PC-3 (cell line): ENCODE data around the gene ZNF513. TPM values are rescaled to one million over a fixed set of nuclear protein-coding genes. Genes with fewer than 3 reads are reported as not detected.

ENCODE experiments used
- ATAC-seq: fragments of 200-7000 bp; cut with Tn5 transposase; 2 replicates; pipeline ENCODE4 v1.9.1; 2020; ENCODE audit warnings: mild to moderate bottlenecking, moderate library complexity
- BruUV-seq: library from RNA; stranded (reverse); fragments of 400-500 nt; replicated peaks from 2 replicates; lab custom pipeline; 2021; lab: Mats Ljungman, UMichigan
- CTCF ChIA-PET: fragments of 300-600 bp; sonication (Branson Sonifier 250); formaldehyde crosslinking; loops from one replicate; lab custom pipeline; 2022; ENCODE audit warnings: antibody characterized with exemption; lab: Charles Lee
- POLR2A ChIA-PET: fragments of 300-600 bp; sonication (Branson Sonifier 250); formaldehyde crosslinking; loops from one replicate; lab custom pipeline; 2022; ENCODE audit warnings: antibody characterized with exemption; ENCODE audit not compliant: unreplicated experiment; lab: Charles Lee
- DNase-seq: peaks from one replicate; pipeline ENCODE4 v3.0.0-alpha.2; 2015
- H2AFZ ChIP-seq: fragments of 300-600 bp; sonication (generic); 2 replicates; pipeline ENCODE4 v1.6.0; 2016; ENCODE audit warnings: antibody characterized with exemption, low read length
- H3F3A ChIP-seq: fragments of 300-600 bp; sonication (generic); one replicate; pipeline ENCODE4 v1.6.0; 2017; ENCODE audit warnings: antibody characterized with exemption, low read length, control low read depth, mild to moderate bottlenecking; ENCODE audit not compliant: unreplicated experiment
- H3K27ac ChIP-seq: fragments of 300-600 bp; sonication (generic); 2 replicates; pipeline ENCODE4 v1.5.1; 2016; ENCODE audit warnings: mild to moderate bottlenecking, low read length
- H3K27me3 ChIP-seq: fragments of 300-600 bp; sonication (generic); 2 replicates; pipeline ENCODE4 v1.6.1; 2016; ENCODE audit warnings: low read length, mixed read lengths
- H3K36me3 ChIP-seq: fragments of 300-600 bp; sonication (generic); 2 replicates; pipeline ENCODE4 v1.6.1; 2016; ENCODE audit warnings: low read depth, mixed run types, low read length, mixed read lengths
- H3K4me1 ChIP-seq: fragments of 300-600 bp; sonication (generic); 2 replicates; pipeline ENCODE4 v1.5.1; 2016; ENCODE audit warnings: low read length; ENCODE audit not compliant: insufficient read depth
- H3K4me2 ChIP-seq: fragments of 300-600 bp; sonication (generic); 2 replicates; pipeline ENCODE4 v1.6.0; 2016; ENCODE audit warnings: low read length
- H3K4me3 ChIP-seq: fragments of 300-600 bp; sonication (generic); 2 replicates; pipeline ENCODE4 v1.5.1; 2016; ENCODE audit warnings: mild to moderate bottlenecking, low read length, mixed read lengths
- H3K79me2 ChIP-seq: fragments of 300-600 bp; sonication (generic); 2 replicates; pipeline ENCODE4 v1.6.1; 2017; ENCODE audit warnings: low read length, mixed read lengths
- H3K9ac ChIP-seq: fragments of 300-600 bp; sonication (generic); 2 replicates; pipeline ENCODE4 v1.6.0; 2016; ENCODE audit warnings: mild to moderate bottlenecking, low read length
- H3K9me2 ChIP-seq: fragments of 300-600 bp; sonication (generic); replicated peaks from 2 replicates; pipeline ENCODE4 v1.6.1; 2016; ENCODE audit warnings: mixed run types, low read length, mixed read lengths
- H3K9me3 ChIP-seq: fragments of 300-600 bp; sonication (generic); 2 replicates; pipeline ENCODE4 v1.6.1; 2016; ENCODE audit warnings: low read length, mixed read lengths
- H4K20me1 ChIP-seq: fragments of 300-600 bp; sonication (generic); 2 replicates; pipeline ENCODE4 v1.6.1; 2016; ENCODE audit warnings: low read length, mixed read lengths
- EZH2 ChIP-seq: fragments of 300-600 bp; sonication (generic); IDR thresholded peaks from one replicate; pipeline ENCODE4 v1.6.1; 2017; ENCODE audit warnings: antibody characterized with exemption, mild to moderate bottlenecking, low read length; ENCODE audit not compliant: unreplicated experiment
- EZH2phosphoT487 ChIP-seq: fragments of 300-600 bp; sonication (generic); IDR thresholded peaks from 2 replicates; pipeline ENCODE4 v1.6.1; 2018; ENCODE audit warnings: mild to moderate bottlenecking, antibody characterized with exemption, low read length, borderline replicate concordance
- intact Hi-C: fragments of 100-400 bp; cut with micrococcal nuclease; formaldehyde crosslinking; loops from 2 replicates; pipeline ENCODE4 v1.9.0; 2023
- total RNA-seq: library from RNA; depleted of rRNA; stranded (reverse); fragments of >200 nt; gene quantifications from 2 replicates; pipeline ENCODE4 v1.2.3, GENCODE V29; 2014
- TF ChIP-seq, protein P1 (sequence below): fragments of 300-600 bp; sonication (generic); conservative IDR thresholded peaks from 2 replicates; pipeline ENCODE4 v1.5.1; 2017; ENCODE audit warnings: antibody characterized with exemption, low read depth, mild to moderate bottlenecking, low read length

Gene ZNF513
- total RNA-seq, 1 experiment from 2014 or later, result 7.4 TPM

DNA sequence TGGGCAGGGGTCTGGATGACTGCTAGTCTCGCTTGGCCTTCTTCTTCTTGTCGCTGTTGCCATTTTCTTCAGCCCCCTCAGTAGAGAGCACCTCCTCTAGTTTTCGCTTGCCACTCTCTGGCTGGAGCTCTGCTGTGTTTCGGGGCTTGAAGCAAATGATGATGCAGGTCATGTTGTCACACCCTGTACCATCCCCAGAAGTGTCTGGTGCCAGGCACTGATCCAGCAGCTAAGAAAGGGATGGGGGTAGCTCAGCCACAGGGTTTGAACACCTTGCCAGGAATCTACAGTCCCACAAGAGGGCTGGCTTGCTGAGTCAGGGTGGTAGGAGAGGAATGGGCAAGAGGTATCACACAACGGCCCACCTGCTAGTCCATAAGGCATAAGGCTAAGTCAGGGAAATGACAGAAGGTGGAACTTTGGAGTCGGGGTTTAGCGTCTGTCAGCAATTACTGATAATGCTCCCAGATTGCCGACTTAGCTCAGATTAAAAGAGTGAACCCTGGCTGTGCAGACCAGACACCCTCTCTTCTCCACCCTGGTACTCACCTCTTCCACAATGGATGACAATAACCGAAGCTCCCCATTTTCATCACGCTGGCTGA lies 1.1 kb upstream of the ZNF513 start:
- Histone ChIP-seq H3K9me2 (no peaks in the 10 kb centered on the region), H4K20me1 (no peaks in the 10 kb centered on the region), H3K4me1 (peaks cover 13% of the 10 kb centered on the region), H3K36me3 (peaks cover 35% of the 10 kb centered on the region), H3K4me3 (no peak overlapping the region), H3K27ac (no peak overlapping the region), H3K79me2 (peaks cover 3% of the 10 kb centered on the region; the same call in 1 of the 2 replicates), H3F3A (no peaks in the 10 kb centered on the region), H2AFZ (no peak overlapping the region), H3K27me3 (no peaks in the 10 kb centered on the region), H3K4me2 (no peak overlapping the region), H3K9ac (no peak overlapping the region), H3K9me3 (no peaks in the 10 kb centered on the region)
- CTCF ChIA-PET, result no interaction called here
- ATAC-seq, result no peak
- TF ChIP-seq, protein P1, sequence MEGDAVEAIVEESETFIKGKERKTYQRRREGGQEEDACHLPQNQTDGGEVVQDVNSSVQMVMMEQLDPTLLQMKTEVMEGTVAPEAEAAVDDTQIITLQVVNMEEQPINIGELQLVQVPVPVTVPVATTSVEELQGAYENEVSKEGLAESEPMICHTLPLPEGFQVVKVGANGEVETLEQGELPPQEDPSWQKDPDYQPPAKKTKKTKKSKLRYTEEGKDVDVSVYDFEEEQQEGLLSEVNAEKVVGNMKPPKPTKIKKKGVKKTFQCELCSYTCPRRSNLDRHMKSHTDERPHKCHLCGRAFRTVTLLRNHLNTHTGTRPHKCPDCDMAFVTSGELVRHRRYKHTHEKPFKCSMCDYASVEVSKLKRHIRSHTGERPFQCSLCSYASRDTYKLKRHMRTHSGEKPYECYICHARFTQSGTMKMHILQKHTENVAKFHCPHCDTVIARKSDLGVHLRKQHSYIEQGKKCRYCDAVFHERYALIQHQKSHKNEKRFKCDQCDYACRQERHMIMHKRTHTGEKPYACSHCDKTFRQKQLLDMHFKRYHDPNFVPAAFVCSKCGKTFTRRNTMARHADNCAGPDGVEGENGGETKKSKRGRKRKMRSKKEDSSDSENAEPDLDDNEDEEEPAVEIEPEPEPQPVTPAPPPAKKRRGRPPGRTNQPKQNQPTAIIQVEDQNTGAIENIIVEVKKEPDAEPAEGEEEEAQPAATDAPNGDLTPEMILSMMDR, result no peak
- TF ChIP-seq EZH2phosphoT487 (no peak), EZH2 (no peak)
- TSS peak; percentile 44 for BruUV-seq
- no peak for DNase-seq
- intact Hi-C loops, result no loop called here
- POLR2A ChIA-PET, result no interaction called here

DNA sequence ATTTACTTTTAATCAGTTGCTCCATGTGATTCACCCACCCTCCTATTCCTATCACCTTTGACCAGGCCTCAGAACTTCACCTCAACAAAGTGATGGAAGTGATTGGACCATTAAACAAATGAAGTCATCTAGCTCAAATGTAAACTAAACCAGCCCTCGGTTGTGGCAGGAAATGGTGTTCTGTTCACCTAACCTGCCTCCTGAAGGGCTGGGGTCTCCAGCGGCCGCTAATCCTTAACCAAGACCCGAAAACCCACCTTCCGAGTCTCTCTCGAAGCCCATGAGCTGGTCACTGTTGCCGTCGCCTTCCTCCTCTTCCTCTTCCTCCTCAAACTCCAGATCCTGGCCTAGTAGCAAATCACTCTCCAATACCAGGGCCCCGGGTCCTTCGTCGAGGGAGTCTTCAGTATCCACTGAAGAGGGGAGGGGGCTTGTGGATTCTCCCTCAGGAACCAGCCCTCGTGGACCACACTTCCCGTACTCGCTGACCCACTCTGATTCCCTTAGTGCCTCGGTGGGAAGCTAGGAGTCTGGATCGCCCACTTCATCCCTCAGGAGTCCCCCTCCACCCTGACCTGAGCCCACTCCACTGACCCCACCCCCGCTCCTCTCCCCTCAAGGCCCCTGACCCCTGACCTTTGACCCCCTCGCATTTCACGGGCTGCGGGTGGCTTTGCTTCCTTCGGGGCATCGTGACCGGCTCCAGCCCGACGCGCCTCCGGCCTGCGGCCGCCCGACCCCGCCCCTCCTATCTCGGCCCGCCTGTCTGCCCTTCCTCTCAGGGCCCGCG lies 503 bp downstream of the ZNF513 start:
- ChIA-PET CTCF (interaction anchor here (0.7 kb wide), 1 partner anchor 477 kb away, joined by 3 read pairs; no protein-coding TSS in a partner anchor), POLR2A (interaction anchor here (0.6 to 1.2 kb wide), 3 partner anchors 9 to 78 kb away, joined by 3 to 6 read pairs (median 4); no protein-coding TSS in a partner anchor)
- DNase-seq (peak; percentile 38), ATAC-seq (peak; percentile 47)
- Histone ChIP-seq H2AFZ (peak overlapping the region; percentile 62), H3K9ac (peak overlapping the region; percentile 73), H3K27me3 (no peaks in the 10 kb centered on the region), H3K36me3 (peaks cover 37% of the 10 kb centered on the region), H3K9me3 (no peaks in the 10 kb centered on the region), H3K4me2 (peak overlapping the region; percentile 91), H3K79me2 (peaks cover 3% of the 10 kb centered on the region; the same call in 1 of the 2 replicates), H3K4me1 (peaks cover 13% of the 10 kb centered on the region), H4K20me1 (no peaks in the 10 kb centered on the region), H3K9me2 (no peaks in the 10 kb centered on the region), H3K27ac (peak overlapping the region; percentile 62), H3F3A (no peaks in the 10 kb centered on the region), H3K4me3 (peak overlapping the region; percentile 73)
- TSS peak; percentile 21 for BruUV-seq
- intact Hi-C loops, result no loop called here
- TF ChIP-seq EZH2phosphoT487 (no peak), EZH2 (no peak)
- TF ChIP-seq, protein P1, result no peak
